Natural killer cell treated with Interleukin-12 subunit alpha and Interleukin-12 subunit beta and Interleukin-15 and Interleukin-18, amount 100 ng/mL, for 72 hours (primary cell): ENCODE results near the gene VPREB1. TPM values are rescaled to one million over a fixed set of nuclear protein-coding genes. Genes with fewer than 3 reads are reported as not detected.
"Not testable (repeated sequence)": the region's sequence is repeated elsewhere in the genome, so short reads cannot be mapped to it uniquely, and the experiment has no call there.

Experiments
- ATAC-seq, 2 donors: fragments of 150-1000 bp; cut with Tn5 transposase in 1 of 2; sonication (Bioruptor Pico), chemical (Tn5 transposase) in 1 of 2; 2 replicates each; pipeline ENCODE4 v1.10.0; 2021
- DNase-seq: peaks from one replicate; pipeline ENCODE4 v3.0.0; 2022; ENCODE audit warnings: low spot score
- H3K27ac Mint-ChIP-seq, 2 donors: 1 replicate in 1 of 2; 2 replicates in 1 of 2; pipeline ENCODE4 v1.8.0; 2022; ENCODE audit warnings: mixed read lengths in 2 of 2, mild to moderate bottlenecking in 1 of 2, moderate library complexity in 1 of 2
- H3K27me3 Mint-ChIP-seq, 2 donors: 1 replicate in 1 of 2; 2 replicates in 1 of 2; pipeline ENCODE4 v1.8.0; 2022; ENCODE audit warnings: mixed read lengths in 2 of 2
- H3K36me3 Mint-ChIP-seq: one replicate; pipeline ENCODE4 v1.8.0; 2022; ENCODE audit warnings: mixed read lengths
- H3K4me1 Mint-ChIP-seq, 2 donors: 1 replicate in 1 of 2; 2 replicates in 1 of 2; pipeline ENCODE4 v1.8.0; 2022; ENCODE audit warnings: low read depth in 2 of 2, mixed read lengths in 2 of 2, mild to moderate bottlenecking in 1 of 2
- H3K4me3 Mint-ChIP-seq: one replicate; pipeline ENCODE4 v1.8.0; 2022; ENCODE audit warnings: mixed read lengths
- H3K9me3 Mint-ChIP-seq: 2 replicates; pipeline ENCODE4 v1.8.0; 2022; ENCODE audit warnings: mixed read lengths
- total RNA-seq, 2 donors: library from RNA; stranded (reverse); gene quantifications; one replicate each; pipeline ENCODE4 v1.2.3, GENCODE V29; 2022

The VPREB1 gene
- total RNA-seq, 2 donors from 2014 or later, result not detected

GRCh38 chr22:22286390-22287105 lies 42.0 kb downstream of the VPREB1 start:
- H3K27ac Mint-ChIP-seq, DNase-seq, H3K4me3 Mint-ChIP-seq, H3K4me1 Mint-ChIP-seq, ATAC-seq, H3K27me3 Mint-ChIP-seq, H3K9me3 Mint-ChIP-seq, H3K36me3 Mint-ChIP-seq: not testable (repeated sequence)

- not testable (repeated sequence) for H3K4me1 Mint-ChIP-seq, H3K9me3 Mint-ChIP-seq, H3K36me3 Mint-ChIP-seq, H3K4me3 Mint-ChIP-seq, H3K27ac Mint-ChIP-seq, ATAC-seq, DNase-seq, H3K27me3 Mint-ChIP-seq
Observed at GRCh38 chr22:22287106-22287626, 42.6 kb downstream of the VPREB1 start.

GRCh38 chr22:22289666-22290065 lies 45.1 kb downstream of the VPREB1 start:
- not testable (repeated sequence) for H3K27me3 Mint-ChIP-seq, H3K36me3 Mint-ChIP-seq, ATAC-seq, DNase-seq, H3K4me1 Mint-ChIP-seq, H3K4me3 Mint-ChIP-seq, H3K9me3 Mint-ChIP-seq, H3K27ac Mint-ChIP-seq

DNA sequence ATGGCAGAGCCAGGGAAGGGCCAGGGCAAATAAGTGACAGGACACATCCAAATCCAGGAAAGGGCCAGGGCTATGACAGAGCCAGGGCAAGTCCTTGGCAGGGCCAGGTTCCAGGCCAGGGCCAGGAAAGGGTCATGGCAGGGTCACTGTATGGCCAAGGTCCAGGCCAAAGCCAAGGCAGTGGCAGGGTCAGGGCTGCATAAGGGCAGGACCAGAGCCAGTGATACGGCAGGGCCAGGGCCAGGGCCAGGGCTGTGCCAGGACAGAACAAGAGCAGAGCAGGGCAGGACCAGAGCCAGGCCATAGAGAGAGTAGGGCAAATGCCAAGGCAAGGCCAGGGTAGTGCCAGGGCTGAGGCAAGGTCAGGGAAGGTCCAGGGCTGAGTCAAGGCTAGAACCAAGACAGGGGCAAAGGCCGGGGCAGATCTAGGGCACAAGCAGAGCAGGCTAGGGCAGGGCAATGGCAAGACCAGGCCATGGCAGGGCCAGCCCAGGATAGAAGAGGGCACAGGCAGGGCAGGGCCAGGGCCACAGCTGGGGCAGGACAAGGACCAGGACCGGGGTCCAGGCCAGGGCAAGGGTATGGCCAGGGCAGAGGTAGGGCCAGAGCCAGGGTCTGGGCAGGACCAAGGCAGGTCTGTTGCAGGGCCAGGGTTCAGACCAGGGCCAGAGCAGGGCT lies 46.7 kb downstream of the VPREB1 start:
- not testable (repeated sequence) for H3K27ac Mint-ChIP-seq

DNA sequence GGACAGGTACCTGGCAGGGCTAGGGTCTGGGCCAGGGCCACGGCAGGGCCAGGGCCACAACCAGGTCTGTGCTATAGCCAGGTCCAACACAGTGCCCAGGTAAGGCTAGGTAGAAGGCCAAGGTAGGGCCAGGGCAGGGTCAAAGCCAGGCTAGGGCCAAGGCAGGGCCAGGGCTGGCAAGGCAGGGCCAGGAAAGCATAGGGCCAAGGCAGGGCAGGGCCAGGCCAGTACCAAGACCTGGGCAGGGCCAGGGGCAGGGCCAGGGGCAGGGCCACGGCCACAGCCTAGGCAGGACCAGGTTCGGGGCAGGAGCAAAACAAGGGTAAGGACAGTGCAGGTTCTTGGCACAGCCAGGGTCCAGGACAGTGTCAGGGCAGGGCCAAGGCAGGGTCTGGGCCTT lies 48.1 kb downstream of the VPREB1 start:
- H3K9me3 Mint-ChIP-seq, H3K27ac Mint-ChIP-seq, H3K27me3 Mint-ChIP-seq, H3K4me1 Mint-ChIP-seq, DNase-seq, ATAC-seq, H3K36me3 Mint-ChIP-seq, H3K4me3 Mint-ChIP-seq: not testable (repeated sequence)

More for the DNA sequence above, 46.7 kb downstream of the VPREB1 start:
- H3K4me1 Mint-ChIP-seq, H3K27me3 Mint-ChIP-seq, ATAC-seq, H3K36me3 Mint-ChIP-seq, DNase-seq, H3K9me3 Mint-ChIP-seq, H3K4me3 Mint-ChIP-seq: not testable (repeated sequence)

DNA sequence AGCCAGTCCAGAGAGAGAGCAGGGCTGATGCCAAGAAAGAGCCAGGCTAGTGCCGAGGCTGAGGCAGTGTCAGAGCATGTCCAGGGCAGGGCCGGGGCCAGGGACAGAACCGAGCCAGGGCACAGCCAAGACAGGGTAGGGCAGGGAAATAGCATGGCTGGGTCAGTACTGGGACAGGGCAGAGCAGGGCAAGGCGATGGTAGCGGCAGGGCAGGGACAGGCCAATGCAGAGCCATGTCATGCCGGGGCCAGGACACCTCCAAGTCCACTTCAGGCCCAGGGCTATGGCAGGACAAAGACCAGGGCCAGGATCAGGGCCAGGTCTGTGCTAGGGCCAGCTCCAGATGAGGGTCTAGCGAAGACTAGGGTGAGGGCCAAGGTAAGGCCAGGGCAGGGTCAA lies 48.9 kb downstream of the VPREB1 start:
- not testable (repeated sequence) for H3K9me3 Mint-ChIP-seq, ATAC-seq, H3K4me1 Mint-ChIP-seq, H3K27me3 Mint-ChIP-seq, H3K27ac Mint-ChIP-seq, H3K4me3 Mint-ChIP-seq, DNase-seq, H3K36me3 Mint-ChIP-seq

DNA sequence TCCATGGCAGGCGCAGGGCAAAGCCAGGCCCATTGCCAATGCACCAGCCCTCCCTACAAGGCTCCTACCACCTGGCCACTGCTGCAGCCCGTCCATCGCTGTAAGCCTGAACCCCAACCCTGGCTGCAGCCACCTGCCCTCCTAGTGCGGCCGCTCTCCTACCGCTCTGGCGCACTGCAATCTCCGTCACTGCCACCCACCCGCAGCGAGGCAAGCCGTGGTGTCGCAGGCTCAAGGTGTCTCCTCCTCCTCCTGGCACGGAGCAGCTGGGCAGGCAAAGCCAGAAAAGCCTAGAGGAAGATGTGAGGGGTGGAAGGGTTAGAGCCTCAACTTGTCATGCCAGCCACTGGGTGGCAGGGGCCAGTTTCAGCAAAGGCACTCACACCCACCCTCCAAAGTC lies 50.1 kb downstream of the VPREB1 start:
- not testable (repeated sequence) for H3K4me1 Mint-ChIP-seq, H3K36me3 Mint-ChIP-seq, H3K4me3 Mint-ChIP-seq, H3K9me3 Mint-ChIP-seq, H3K27me3 Mint-ChIP-seq, DNase-seq, H3K27ac Mint-ChIP-seq, ATAC-seq
